Activated CD8-positive, alpha-beta memory T cell treated with anti-CD3 and anti-CD28 coated beads for 1 hour (primary cell): ENCODE data around the gene KIF9.
"Not testable (repeated sequence)": the region's sequence is repeated elsewhere in the genome, so short reads cannot be mapped to it uniquely, and the experiment has no call there.

ENCODE experiments used
- DNase-seq, 2 donors: peaks; one replicate each; pipeline ENCODE4 v3.0.0-alpha.2; 2020; ENCODE audit warnings: low read depth in 1 of 2; ENCODE audit errors: extremely low read depth in 1 of 2

KIF9 gene

DNA sequence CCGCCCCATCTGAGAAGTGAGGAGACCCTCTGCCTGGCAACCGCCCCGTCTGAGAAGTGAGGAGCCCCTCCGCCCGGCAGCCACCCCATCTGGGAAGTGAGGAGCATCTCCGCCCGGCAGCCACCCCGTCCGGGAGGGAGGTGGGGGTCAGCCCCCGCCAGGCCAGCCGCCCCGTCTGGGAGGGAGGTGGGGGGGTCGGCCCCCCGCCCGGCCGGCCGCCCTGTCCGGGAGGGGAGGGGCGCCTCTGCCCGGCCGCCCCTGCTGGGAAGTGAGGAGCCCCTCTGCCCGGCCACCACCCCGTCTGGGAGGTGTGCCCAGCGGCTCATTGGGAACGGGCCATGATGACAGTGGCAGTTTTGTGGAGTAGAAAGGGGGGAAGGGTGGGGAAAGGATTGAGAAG, 26.3 kb downstream of the KIF9 start:
- DNase-seq: not testable (repeated sequence)

- no peak for DNase-seq
Measured at GRCh38 chr3:47251689-47252088, 30.9 kb downstream of the KIF9 start.

- DNase-seq: not testable (repeated sequence)
Measured at GRCh38 chr3:47251085-47251484, 31.5 kb downstream of the KIF9 start.

DNA sequence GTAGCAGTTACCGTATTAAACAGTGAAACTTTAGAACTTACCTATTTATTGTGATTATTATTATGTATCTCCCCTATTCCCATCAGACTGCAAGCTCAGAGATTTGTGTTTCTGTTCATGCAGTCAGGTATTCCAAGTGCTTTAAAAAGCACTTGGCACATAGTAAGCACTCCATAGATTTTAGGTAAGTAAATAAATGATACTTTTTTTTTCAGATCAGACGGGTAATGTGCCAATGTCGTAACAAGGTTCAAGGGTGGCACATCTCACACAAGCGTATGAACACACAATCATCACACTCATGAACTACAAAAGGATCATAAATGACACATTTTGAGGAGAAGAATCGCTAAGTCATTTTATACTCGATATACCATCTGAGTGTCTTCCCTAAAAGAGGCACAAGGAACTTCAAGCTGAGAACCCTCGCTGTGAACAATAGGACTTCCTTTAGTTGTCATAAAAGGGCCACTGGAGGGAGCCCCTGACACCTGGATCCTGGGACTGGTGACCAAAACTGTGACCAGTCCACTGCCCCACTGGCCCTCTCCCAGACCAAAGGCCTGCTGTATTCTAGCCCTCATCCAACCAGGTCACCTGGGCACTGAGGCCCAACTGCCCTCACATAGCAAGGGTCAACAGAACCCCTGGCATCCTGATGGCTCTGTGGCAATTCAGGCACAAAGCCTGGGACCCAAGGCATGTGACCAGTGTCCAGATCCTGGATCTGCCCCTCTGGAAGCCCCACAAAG, 32.1 kb downstream of the KIF9 start:
- DNase-seq: no peak

DNA sequence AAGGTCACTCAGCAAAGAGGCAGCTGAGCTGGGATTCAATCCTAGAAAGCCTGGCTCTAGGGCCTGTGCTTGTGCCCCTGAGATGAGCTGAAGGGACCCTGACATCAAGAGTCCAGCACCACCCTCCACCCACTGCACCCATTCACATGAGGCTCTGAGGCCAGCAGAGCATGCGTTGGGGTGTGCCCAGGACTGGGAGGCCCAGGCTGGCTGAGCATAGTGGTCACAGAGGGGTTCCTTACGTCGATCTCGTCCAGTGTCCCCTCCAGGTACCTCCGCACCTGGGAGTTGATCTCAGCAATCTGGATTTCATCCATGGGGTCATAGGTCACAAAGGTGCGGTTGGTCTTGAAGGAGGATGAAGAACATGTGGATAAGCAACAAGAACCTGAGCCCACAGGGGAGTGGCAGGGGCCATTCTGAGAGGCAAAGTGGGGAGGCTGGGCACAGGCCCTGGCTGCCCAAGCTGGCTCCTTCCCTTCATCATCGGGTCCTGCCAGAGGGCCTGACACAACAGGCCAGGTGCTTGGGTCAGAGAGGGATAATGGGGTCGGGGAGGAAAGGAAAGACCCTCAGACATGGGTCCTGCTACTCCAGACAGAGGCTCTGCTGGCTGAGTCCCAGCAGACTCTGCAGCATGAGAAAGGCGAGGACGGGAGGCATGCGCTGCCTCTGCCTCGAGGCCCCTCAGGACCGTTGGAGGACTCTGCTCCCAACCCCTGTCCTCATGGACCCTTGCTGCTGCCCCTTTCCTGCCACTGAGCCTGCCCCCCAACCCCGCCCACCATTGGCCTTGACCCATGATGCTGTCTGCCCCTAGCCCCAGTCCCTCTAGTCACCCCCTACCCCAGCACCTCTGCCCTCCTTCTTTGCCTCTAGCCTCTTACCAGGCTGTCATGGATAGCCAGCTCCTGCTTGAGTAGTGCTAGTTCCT, 35.2 kb downstream of the KIF9 start:
- DNase-seq: no peak

DNA sequence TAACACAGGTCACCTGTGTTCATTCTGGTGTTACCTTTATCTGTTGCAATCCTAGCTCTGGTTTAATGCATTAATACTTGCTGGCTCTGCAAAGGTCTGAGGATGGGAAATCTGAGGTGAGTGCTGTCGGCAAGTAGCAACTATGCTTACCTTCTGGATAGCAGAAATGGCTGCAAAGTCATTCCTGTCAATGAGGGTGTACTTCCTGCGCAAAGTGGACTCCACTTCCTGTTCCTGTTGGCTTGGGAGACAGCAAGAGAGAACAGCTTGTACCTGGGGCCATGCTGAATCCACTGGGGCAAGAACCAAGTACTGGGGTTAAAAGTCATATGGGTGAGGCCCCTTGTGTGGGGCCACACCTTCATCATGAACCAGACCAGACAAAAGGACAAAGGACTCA, 37.3 kb downstream of the KIF9 start:
- no peak for DNase-seq

GRCh38 chr3:47244531-47245100, 38.0 kb downstream of the KIF9 start:
- no peak for DNase-seq

GRCh38 chr3:47243419-47244147, 39.0 kb downstream of the KIF9 start:
- no peak for DNase-seq

DNA sequence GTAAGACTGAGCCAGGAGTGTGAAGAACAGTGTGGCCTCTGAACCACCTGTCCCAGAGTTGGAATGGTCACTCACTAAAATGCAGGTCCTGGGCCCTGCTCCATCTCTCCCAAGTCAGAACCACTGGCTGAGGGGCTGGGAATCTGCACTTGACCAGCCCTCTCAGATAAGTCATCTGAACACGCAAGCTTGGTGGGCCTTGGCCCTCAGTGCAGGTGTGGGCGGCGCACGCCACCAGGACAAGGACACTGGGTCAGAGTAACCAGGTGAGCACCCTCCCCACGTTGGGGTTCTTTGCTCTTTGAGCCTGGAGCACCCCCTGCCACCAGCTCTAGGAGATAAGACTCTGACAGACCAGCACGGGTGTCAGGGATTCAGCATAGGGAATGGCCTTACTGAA, 42.7 kb downstream of the KIF9 start:
- no peak for DNase-seq

- no peak for DNase-seq
Measured at GRCh38 chr3:47238017-47238416, 44.6 kb downstream of the KIF9 start.

DNA sequence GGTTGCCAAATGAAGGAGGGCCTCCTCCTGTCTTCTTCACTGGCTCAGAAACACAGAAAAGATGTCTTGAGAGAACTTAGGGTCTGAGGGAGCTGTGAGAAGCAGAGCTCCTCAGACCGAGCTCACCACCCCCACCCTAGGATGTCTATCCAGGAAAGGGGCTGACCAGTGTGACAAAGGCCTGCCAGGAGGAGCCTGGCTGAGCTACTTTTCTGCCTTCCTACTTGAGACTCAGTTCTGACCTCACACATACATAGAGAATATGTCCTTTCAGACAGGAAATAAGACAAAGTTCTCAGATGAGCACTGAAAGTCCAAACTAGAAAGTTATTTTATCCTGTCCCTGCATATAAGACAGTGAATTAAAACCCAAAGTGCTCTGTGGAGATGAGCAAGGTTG, 54.5 kb downstream of the KIF9 start:
- no peak for DNase-seq

- no peak for DNase-seq
Measured at GRCh38 chr3:47227678-47228077, 54.9 kb downstream of the KIF9 start.

- no peak for DNase-seq
Measured at GRCh38 chr3:47225310-47225906, 57.2 kb downstream of the KIF9 start.

DNA sequence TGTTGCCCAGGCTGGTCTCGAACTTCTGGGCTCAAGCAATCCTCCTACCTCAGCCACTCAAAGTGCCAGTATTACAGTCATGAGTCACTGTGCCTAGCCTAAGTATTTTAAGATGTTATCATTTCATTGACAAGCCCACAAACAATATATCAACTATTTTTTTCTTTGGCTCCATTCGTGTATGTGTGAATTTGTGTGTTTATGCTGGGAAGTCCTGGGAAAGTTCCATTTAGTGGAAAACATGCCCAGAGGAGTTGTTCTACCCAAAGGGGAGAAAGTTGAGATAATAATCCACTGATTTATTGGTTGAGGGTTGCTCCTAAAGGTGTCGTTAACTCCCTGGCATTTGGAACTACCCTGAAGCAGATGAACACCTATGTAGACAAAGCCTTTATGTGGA, 58.8 kb downstream of the KIF9 start:
- no peak for DNase-seq

GRCh38 chr3:47221798-47222197, 60.8 kb downstream of the KIF9 start:
- no peak for DNase-seq

DNA sequence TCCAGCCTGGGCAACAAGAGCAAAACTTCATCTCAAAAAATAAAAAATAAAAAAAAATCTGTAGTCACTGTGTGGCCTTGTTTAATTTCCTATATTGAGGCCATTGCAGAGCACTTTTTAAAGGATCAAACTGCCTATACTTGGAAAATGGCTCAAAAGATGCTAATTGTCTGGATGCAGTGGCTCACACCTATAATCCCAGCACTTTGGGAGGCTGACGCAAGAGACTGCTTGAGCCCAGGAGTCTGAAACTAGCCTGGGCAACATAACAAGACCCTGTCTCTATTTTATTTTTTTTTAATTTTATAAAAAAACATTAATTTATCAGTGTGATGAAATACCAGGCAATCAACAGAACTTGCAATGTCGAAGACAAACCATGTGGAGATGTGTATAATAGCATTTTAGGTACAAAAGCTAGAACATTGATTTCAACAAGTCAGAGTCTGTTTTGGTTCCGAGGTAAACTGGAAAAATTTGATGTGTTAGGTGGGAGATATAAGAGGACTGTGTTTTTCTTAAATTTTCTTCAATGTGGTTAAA, 71.7 kb downstream of the KIF9 start:
- DNase-seq: no peak

DNA sequence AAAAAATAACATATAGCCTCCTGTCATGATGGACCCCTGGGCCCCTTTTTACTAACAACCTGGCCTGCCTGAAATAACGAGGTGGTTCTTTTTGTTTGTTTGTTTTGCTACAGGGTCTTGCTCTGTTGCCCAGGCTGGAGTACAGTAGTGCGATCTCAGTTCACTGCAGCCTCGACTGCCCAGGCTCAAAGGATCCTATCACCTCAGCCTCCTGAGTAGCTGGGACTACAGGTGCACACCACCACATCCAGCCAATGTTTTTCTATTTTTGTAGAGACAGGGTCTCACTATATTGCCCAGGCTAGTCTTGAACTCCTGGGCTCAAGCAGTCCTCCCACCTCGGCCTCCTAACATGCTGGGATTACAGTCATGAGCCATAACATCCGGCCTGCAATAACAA, 76.6 kb downstream of the KIF9 start:
- DNase-seq: not testable (repeated sequence)

DNA sequence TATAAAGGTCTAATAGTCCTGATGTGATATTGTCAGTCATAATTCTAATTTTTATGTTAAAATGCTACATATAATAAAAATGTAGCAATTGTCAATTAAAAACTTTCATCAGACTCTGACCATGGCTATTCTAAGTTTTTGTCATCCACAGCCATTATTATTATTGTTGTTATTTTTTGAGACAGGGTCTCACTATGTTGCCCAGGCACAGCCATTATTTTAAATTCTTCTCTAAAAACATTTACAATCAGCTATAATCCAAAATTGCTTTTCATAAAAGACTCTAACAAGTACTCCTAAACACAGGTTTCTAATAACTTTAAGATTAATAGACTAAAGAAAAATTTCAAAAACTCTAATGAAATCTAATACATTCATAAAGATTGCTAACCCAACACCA, 77.7 kb downstream of the KIF9 start:
- DNase-seq: no peak

DNA sequence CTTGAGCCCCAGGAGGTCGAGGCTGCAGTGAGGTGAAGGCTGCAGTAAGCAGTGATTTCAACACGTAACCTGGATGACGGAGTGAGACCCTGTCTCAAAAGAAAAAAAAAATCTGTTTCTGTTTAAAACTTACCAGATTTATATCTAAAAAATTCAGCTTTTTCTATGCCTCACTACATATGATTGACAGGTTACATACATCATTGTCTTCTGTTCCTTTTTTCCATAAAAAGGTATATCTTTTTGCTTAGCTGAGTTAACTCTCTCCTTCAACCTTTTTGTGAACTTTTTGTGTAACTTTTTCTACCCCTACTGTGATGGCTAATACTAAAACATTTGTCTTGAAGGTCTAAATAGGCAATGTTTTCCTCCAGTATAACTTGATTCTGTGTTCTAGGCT, 80.1 kb downstream of the KIF9 start:
- no peak for DNase-seq

GRCh38 chr3:47197287-47197686, 85.3 kb downstream of the KIF9 start:
- no peak for DNase-seq
